NOMO-1 treated with dmso at 0.1 percent for 144 hours (cell line): ENCODE measurements around the gene ABHD16A.

Source experiments
- DNase-seq: peaks from one replicate; lab custom pipeline; 2025; ENCODE audit not compliant: unreplicated experiment; lab: John Stamatoyannopoulos, UW

ABHD16A gene

DNA sequence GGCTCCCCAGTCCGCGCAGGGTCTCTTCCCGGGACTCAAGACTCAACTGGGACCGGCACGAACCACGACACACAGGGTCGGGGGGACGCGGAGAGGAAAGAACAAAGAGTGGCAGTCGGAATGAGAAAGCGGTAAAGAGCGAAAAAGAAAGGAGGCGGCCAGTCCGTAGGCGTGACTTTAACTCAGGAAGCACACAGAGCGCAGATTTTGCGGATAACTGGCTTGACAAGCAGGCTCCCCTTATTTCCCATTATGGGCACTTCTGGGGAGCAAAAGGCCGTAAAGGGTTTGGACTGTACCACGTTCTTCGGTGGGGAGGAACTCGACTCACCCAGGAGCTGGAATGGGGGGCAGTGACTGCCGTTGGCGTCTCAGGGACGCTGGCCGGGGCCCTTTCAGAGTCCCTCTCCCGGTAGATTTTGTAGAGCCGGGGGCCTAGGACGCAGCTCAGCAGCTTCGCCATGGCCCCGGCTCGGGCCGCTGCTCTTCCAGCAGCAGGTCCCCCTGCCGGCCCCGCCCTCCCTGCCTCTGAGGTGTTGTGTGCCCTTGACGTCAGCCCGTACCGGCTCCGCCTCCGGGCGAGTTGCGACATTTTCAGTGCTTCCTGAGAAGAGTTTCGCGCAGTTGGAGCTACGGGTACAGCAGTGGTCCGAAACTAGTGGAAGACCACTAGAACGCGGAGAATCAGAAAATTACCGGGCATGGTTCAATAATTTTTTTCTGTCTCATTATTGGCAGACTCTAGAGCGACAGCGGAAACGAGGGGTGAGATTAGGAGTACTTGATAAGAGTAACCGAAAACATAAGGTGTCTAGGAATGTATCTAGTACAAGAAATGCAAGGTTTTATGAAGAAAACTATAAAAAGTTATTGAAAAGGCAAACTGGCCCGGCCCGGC, at the start of gene ABHD16A:
Gene ABHD16A (minus strand): TSS at position 506 of the 898 bp plus-strand sequence. CDS start 43 bp downstream, at position 463.
- DNase-seq: peak; percentile 96

DNA sequence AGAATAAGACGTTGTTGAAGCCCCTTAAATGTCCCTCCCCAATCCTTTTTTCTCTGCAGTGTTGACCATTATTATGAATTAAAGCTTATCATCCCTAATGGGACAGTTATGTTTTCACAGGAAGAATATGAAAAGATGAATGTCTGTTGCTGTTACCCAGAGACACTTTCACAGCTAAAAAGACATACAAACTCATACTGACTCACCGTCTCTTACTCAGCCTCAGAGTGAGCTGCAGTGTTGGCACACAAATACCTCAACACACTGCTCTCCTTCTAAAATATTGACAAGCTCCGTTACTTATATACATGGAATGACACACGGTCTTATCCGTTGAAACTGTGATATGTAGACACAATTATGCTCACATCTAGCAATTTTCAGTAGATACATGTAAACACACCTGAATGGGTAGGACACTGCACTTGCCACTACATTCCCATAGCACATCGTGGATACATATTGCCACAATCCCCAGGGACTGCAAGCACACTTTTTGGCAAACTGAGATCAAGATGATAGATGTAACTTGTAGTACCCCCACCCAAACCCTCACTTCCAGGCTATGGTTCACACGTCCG, 49.7 kb upstream of the ABHD16A start:
- no peak for DNase-seq

DNA sequence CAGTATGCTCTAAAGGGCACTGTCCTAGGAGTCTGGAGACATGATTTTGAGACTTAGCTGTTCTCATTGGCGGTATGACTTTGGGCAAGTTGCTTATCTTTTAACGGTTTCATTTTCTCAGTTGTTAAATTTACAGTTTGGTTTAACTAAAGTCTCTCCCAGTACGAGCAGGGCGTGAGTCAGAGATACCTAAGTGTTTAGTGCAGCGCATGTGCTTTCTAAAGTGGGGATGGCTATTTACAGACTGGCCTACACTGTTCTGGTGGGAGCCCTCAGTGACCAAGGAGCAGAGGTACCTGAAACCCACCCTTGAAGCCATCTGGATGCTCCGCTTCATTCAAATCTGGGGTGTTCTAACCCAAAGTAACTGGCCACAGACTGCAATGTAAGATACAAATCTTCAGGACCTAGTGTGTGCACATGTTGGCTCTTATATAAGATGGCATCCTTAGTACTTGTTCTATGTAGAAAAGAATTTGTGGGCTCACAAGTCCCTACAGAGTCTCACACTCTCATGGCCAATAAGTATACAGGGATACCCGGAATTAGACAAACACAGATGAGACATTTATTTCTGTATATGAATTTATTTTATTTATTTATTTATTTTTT, 47.4 kb upstream of the ABHD16A start:
- no peak for DNase-seq

DNA sequence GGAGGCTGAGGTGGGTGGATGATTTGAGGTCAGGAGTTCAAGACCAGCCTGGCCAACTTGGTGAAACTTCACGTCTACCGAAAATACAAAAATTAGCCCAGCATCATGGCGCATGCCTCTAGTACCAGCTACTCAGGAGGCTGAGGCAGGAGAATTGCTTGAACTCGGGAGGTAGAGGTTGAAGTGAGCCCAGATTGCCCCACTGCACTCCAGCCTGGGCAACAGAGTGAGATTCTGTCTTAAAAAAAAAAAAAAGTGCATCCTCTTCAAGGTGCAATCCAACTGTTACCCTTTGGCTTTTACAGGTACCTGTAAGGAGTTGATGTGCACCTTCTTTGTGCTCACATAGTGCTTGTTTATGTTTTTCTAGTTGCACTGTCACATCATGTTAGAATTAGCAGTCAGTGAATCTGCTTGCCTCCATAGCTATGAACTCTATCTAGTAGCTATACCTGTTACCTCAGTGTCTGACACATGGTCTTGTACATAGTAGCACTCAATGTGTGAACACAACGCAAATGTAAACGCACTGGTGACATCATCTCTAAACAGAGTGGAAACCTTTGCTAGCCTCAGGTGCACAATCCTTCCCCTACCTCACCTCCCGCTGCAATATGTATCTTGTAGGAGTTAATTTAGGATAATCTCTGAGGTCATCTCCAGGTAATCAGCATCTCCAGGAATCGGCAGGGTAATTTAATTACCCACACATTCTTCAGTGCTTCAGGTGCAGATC, 46.3 kb upstream of the ABHD16A start:
- no peak for DNase-seq

DNA sequence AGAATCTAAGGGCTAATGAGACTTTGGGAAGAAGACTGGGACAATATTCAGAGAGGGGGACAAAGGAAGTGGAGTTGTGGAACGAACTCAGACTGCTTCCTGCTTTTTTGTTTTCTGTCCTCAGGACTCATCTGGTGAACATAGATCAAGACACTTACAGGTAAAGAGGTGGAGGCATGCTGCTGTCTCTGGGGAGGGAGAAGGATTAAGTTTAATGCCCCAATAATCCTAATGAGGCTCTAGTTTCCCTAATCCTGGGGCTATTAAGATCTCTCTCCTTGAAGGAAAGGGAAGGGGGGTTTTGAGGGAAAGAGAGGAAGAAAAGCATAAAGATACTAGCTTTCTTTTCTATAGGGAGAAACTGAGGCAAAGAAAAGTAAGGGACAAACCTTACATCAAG, 41.3 kb upstream of the ABHD16A start:
- DNase-seq: no peak

DNA sequence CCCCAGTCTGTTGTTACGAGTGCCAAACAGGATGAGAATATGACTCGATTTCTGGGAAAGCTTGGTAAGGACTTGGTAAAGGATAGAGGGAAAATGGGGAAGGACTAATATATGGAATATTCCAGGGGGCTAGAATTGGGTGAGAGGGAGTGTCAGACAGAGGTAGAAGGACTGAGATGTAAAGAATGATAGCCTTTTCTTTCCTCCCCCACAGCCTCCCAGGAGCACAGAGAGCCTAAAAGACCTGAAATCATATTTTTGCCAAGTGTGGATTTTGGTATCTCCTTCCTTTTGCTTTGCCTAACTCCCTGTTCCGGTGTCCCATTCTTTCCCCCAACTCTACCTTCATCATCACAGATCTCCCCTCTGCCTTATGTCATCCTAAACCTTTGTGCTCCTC, 39.8 kb upstream of the ABHD16A start:
- no peak for DNase-seq

DNA sequence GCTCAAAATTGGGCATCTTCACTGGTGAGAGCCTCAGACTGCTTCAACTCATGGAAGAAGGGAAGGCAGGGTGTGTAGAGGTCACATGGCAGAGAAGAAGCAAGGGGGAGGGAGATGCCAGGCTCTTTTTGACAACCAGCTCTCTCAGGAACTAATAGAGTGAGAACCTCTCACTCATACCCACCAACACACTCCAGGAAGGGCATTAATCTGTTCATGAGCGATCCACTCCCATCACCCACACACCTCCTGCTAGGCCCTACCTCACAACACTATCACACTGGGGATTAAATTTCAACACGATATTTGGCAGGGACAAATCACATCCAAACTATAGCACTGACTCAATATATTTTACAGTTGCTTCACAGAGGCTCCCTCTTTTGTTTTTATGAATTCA, 38.7 kb upstream of the ABHD16A start:
- no peak for DNase-seq

DNA sequence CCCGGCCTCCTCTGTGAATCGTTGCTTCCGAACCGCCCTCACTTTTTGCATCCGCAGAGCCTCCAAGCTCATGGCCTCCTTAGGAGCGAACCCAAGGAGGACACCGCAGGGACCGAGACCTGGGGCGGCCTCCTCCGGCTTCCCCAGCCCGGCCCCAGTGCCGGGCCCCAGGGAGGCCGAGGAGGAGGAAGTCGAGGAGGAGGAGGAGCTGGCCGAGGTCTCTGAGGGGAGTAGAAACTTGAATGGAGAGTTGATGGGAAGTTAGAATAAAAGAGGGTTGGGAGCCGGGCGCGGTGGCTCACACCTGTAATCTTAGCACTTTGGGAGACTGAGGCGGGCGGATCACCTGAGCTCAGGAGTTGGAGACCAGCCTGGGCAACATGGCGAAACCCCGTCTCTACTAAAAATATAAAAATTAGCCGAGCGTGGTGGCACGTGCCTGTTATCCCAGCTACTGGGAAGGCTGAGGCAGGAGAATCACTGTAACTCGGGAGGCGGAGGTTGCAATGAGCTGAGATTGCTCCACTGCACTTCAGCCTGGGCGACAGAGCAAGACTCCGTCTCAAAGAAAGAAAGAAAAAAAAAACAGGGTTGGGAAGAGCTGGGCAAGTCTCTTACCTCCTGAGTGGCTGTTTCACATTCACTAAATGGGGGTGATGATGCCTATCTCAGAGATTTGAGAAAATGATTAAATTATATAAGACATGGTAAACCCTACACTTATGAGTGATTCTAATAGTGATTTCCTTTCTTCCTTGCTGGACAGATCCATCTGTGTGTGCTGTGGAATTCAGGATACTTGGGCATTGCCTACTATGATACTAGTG, 37.5 kb upstream of the ABHD16A start:
- peak; percentile 53 for DNase-seq

DNA sequence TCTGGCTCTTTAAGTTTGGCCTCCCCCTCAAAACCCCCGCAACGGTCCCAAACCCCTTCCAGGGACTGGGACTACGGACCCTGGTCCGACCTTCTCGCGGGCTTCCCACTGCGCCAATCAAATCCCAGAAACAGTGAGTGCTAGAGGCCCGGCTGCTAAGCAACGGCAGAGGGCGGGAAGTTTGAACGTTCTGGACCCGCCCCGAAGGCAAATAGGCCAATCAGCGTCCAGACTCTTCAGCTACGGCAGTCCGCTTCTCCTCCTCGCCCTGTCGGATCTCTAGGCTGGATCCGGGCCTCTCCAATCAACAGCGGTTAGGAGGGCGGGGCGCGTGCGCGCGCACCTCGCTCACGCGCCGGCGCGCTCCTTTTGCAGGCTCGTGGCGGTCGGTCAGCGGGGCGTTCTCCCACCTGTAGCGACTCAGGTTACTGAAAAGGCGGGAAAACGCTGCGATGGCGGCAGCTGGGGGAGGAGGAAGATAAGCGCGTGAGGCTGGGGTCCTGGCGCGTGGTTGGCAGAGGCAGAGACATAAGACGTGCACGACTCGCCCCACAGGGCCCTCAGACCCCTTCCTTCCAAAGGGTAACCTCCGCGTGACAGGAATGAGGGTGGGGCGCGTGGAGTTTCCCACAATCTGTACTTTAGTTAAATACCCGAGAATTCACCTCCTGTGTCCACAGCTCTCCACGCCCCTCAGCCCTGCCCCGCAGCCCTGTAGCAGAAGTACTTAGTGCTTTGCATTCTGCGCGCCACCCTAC, 36.7 kb upstream of the ABHD16A start, which contains the start of gene MSH5:
Gene MSH5 (plus strand): TSS at position 367 of the 758 bp plus-strand sequence. CDS start 462 bp downstream, outside the sequence.
- DNase-seq: peak; percentile 99

DNA sequence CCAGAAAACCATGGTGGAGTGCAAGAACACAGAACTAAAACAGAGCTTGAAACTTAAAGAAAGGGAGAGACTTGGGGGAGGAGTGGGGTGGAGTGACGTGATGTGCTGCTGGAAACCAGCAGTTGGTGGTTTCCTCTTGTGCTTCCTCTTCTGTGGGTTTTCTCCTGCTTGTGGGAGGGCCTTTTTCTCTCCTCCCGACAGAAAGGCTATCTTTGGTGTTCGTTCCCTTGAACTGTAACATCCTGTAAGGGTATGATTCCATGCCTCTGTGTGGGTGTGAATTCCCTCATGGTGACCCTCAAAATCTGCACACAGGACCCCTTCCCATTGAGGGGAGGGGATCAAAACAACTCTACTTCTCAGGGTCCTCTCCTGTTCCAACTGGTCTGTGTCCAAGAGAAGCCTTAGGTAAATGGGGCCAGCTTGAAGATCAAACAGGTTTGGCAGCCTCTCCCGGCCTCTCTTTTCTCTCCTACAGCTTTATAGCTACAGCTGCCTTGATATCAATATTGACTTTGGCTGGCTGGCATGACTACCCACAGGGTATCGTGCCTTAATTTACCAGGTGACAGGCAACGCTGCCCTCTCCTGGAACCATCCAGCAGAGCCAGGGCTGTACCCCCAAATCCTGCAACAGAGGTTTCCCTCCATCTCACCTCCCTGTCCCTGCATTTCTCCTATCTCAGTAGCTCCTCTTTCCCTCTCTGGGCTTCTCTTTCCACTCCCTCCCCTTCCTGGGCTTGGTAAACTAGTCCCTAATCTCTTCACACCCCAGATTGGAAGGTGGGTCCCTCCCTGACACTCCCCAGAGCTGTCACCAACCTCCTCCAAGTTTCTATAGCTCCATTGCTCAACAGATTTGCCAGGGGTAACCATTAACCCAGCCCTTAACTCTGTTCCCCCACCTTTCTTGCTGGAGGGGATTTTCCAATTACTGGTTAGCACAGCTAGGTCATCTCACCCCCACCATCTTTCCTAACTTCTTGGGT, 35.2 kb upstream of the ABHD16A start:
- peak; percentile 99 for DNase-seq

DNA sequence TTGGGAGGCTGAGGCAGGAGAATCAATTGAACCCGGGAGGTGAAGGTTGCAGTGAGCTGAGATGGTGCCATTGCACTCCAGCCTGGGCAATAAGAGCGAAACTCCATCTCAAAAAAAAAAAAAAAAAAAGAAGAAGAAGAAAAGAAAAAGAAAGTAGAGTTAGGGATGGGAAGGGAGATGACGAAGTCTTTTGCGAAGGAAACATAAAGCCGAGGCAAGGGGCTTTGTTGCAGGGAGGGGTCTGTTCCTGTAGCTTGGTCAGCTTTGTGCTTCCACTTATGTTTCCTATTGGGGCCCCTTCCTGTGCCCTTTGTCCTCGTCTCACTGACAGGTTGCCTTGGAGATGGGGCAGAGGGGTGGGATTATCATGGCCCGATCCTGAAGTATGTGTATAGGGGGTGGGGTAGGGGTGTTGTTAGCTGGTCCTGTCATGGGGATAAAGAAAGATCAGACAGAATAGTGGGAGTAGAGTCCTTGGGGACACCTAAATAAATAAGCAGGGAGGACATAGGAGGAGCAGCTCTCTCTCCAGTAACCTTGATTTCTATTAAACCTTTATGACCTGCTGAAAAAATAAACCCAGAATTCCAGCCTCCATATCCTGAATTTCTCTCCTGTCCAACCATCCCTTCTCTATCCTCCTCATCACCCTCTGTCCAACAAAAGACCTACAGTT, 34.3 kb upstream of the ABHD16A start:
- peak; percentile 69 for DNase-seq

DNA sequence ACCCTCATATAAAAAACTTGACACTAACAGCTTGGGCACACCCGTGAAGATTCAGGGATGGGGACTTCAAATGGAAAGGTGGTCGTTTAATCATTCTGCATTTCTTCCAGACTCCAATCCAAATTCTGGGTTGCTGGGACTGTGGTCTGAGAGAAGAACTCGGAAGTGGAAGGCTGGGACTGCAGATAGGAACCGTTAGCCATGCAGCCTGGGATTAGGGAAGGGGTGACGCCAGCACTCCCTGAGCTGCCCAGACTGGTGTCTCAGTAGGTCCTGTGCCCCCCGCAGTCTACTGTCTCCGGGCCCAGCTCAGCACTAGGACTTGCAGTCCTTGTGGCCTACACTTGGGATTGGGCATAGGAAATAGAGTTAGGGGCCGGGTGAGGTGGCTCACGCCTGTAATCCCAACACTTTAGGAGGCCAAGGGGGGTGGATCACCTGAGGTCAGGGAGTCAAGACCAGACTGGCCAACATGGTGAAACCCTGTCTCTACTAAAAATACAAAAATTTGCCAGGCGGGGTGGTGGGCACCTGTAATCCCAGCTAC, 33.7 kb upstream of the ABHD16A start:
- DNase-seq: no peak

DNA sequence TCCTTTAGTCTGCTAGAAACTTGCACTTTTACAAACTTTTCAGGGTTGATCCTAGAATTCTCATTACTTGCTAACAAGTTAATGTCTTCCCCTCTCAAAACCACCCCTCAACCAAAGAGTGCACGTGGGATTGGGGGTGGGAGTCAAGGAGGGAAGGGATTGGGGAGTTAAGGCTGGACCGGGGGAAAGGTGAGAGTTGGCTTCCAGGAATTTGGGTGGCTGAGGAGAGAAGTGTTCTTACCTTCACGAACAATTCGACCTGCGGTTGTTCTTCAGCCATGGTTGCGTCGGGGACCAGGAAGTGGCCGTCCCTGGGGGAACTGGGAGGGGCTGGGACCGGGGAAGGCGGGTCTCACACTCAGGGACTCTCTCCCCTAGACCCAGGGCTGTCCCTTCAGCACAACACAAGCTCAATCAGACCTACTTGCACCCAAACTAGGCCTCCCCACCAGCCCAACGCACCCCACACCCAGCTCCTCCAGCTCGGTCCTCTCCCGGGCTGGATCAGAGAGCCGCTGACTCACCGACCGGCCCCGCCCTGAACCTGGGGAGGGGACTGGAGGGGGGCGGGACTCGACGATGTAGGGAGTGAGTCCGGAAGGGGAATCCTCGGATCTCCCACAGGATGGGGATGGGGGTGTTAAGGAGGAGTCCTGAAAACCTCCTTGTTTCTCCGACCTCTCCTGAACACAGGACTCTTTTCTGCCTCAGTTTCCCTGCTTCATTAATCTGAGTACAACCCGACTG, 33.1 kb upstream of the ABHD16A start, which contains the start of gene CLIC1:
Gene CLIC1 (minus strand): TSS at position 510 of the 747 bp plus-strand sequence. CDS start 230 bp downstream, at position 280.
- peak; percentile 78 for DNase-seq

DNA sequence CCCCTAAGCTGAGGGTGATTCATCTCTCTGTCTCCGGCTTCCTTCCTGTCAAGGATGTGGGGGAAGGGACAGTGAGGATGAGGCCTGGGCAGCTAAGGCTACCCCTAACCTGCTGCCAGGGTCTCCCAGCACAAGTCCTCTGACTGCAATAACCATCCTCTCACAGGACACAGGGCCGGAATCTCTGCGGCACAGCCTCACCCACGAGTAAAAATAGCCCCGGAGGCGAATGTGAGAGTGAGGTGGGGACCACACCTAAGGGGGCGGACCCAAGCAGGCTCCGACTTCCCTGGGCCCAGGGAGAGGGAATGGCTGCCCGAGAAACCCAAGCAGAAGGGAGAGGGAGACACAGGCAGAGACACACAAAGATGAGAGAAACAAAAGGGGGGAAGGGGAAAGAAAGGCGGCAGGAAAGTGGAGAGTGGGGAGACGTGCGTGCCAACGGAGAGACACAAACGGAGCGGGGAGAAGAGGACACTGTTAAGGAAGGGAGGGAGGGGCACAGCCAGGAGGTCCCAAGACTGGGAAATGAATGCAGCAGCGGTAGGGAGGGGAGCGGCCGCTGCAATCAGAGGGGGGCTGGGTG, 31.8 kb upstream of the ABHD16A start:
- peak; percentile 26 for DNase-seq

DNA sequence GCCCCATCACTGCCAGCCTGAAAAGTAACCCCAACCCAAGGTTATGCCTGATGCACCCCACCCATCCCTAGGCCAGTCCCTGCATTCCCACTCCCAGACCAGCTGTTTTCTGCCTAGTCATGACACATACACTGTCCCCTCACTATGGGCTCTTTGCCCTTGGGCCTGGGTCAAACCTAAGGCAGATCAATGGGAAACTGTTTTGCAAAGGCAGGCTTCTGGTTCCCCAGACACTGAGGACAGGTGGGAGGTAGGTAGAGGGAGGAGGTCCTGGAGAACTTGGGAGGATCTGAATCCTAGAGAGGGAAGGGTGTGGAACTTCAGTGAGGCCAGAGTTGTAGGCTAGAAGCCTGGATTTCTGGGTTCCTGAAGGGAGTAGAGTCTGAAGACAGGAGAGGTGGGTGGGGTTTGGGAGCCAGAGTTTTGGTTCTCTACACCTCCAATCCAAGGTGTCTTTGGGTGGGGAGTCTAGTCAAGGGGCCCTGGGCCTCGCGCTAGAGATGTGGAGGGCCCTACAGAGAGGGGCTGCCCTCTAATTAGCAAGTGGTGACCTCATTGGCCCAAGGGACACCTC, 31.2 kb upstream of the ABHD16A start:
- no peak for DNase-seq

DNA sequence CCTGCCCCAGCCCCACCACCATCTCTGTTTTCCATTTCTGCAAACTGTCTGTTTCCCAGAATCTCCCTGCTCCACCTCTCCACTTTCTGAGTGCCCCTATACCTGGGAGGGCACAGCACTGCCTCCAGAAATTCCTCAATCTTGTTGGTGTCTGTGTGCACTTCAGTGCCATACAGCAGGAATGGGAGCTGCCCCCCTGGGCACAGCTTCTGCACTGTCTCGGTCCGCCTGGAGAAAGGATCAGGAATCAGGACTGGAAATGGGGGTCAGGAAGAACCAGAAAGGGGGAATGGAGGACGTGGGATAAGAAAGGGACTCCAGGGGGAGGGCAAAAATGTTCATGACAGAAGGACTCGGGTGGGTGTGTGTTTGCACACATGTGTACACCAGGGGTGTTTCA, 30.6 kb upstream of the ABHD16A start:
- DNase-seq: no peak
